ENCODE measurements around the gene INAFM2. TPM values are rescaled to one million over a fixed set of nuclear protein-coding genes. Genes with fewer than 3 reads are reported as not detected.

The INAFM2 gene
- total and polyA plus RNA-seq, 9 of the 15 experiments (the other 6 are each of a cell fraction or from before 2014, with no cell fraction given): 11.8 to 43.1 (median 27.2) TPM

- ATAC-seq (no peak), FAIRE-seq (no peak), DNase-seq (ENCODE audit: extremely low read depth in 1 of 4, low spot score in 3 of 4) (no peak)
- no peaks in the 10 kb centered on the region for H4K20me1 ChIP-seq (replicated peaks; ENCODE audit: control insufficient read depth, insufficient read depth, low read length)
- H2AFZ ChIP-seq (ENCODE audit: low read depth, low read length): no peak overlapping the region
- H3K9me1 ChIP-seq (ENCODE audit: control insufficient read depth, insufficient read depth, low read length): no peaks in the 10 kb centered on the region
- no peak overlapping the region for H3K4me2 ChIP-seq (ENCODE audit: insufficient read depth, low read length)
- no TSS peak for BruUV-seq (replicated peaks)
- H3K27me3 ChIP-seq (ENCODE audit: control insufficient read depth in 2 of 2, insufficient read depth in 2 of 2, low read length in 2 of 2): no peaks in the 10 kb centered on the region; a peak in 1 of 5 replicates
- 66% methylated on average over 26 of the region's 33 CpGs for WGBS (ENCODE audit: insufficient coverage, low coverage, missing lambda C conversion rate)
- no peaks in the 10 kb centered on the region for H3K36me3 ChIP-seq (ENCODE audit: control insufficient read depth, insufficient read depth, low read length)
- no peaks in the 10 kb centered on the region for H3K9me3 ChIP-seq (replicated peaks; ENCODE audit: control insufficient read depth, insufficient read depth, low read depth, low read length)
- H3K9ac ChIP-seq (ENCODE audit: insufficient read depth in 1 of 2, low read depth in 2 of 2, low read length in 2 of 2): no peak overlapping the region; a peak in 1 of 4 replicates
- H3K27ac ChIP-seq (ENCODE audit: extremely low read depth, low read depth, low read length): no peak overlapping the region
- peaks cover 8 to 48% of the 10 kb centered on the region in 2 experiments for H3K4me1 ChIP-seq (replicated peaks in 1 of 2; ENCODE audit: control insufficient read depth in 2 of 2, insufficient read depth in 2 of 2, low read length in 2 of 2)
- intact Hi-C loops (cut with micrococcal nuclease) (loop anchor here (2.0 to 5.0 kb wide), 2 partner anchors 39 to 139 kb away; partner anchors contain the start of gene INAFM2), in situ Hi-C loops (cut with MboI) (no loop called here)
- ChIA-PET CTCF (ENCODE audit: low intra/inter-chr PET ratio) (interaction anchor here (1.4 to 6.3 kb wide), 2 partner anchors 9 to 26 kb away, joined by 3 to 87 read pairs; partner anchors contain the start of gene PLCB2), POLR2A (no interaction called here)
- no peak overlapping the region for H3K4me3 ChIP-seq
- no peaks in the 10 kb centered on the region for H3K79me2 ChIP-seq (ENCODE audit: control insufficient read depth, insufficient read depth, low read length)
- TF ChIP-seq, protein P1, sequence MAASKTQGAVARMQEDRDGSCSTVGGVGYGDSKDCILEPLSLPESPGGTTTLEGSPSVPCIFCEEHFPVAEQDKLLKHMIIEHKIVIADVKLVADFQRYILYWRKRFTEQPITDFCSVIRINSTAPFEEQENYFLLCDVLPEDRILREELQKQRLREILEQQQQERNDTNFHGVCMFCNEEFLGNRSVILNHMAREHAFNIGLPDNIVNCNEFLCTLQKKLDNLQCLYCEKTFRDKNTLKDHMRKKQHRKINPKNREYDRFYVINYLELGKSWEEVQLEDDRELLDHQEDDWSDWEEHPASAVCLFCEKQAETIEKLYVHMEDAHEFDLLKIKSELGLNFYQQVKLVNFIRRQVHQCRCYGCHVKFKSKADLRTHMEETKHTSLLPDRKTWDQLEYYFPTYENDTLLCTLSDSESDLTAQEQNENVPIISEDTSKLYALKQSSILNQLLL (CRISPR knock-in tag; IDR thresholded peaks at IDR 0.05; ENCODE audit: borderline replicate concordance): no peak
- no peak for TF ChIP-seq WHSC1 (IDR thresholded peaks at IDR 0.05; ENCODE audit: low read length)
- no peak for TF ChIP-seq ZSCAN29 (IDR thresholded peaks at IDR 0.05)
- no peak for TF ChIP-seq CHD7 (IDR thresholded peaks at IDR 0.05; ENCODE audit: low read depth, low read length)
- no peak for TF ChIP-seq LARP7 (IDR thresholded peaks at IDR 0.05)
- no peak for TF ChIP-seq CBFB (CRISPR knock-in tag; IDR thresholded peaks at IDR 0.05)
- no peak for TF ChIP-seq NR2C1 (IDR thresholded peaks at IDR 0.05)
- TF ChIP-seq NR2C1 (tag; IDR thresholded peaks at IDR 0.05): no peak
- TF ChIP-seq E2F4 (CRISPR knock-in tag; IDR thresholded peaks at IDR 0.05; ENCODE audit: low read depth): no peak
Measured at GRCh38 chr15:40283615-40284300, 39.7 kb upstream of the INAFM2 start.

All from K562 (cell line).